Measurements from ENCODE around the gene DNAJC24.

GRCh38 chr11:31323145-31323544, 46.5 kb upstream of the DNAJC24 start:
- TF ChIP-seq CTCF (IDR thresholded peaks at IDR 0.05 in 4 of 5, conservative IDR thresholded peaks at IDR 0.05 in 1 of 5) = no peak
- TF ChIP-seq POLR2A (IDR thresholded peaks at IDR 0.05) = no peak

Measured in gastrocnemius medialis (tissue), 4 donors.